ENCODE results near the gene PTRH2. TPM values are rescaled to one million over a fixed set of nuclear protein-coding genes. Genes with fewer than 3 reads are reported as not detected.

PTRH2 gene
- total RNA-seq, 1 experiment from 2014 or later, result 40.8 TPM

GRCh38 chr17:59693582-59693981, 13.6 kb downstream of the PTRH2 start:
- Histone ChIP-seq H2BK5ac (ENCODE audit: insufficient read length, low read length) (no peak overlapping the region), H2AK5ac (ENCODE audit: insufficient read length, low read length) (no peak overlapping the region), H4K91ac (ENCODE audit: insufficient read length, low read depth, low read length) (no peak overlapping the region), H2BK12ac (ENCODE audit: insufficient read length, low read depth, low read length) (no peak overlapping the region), H3T11ph (ENCODE audit: low read length) (no peak overlapping the region), H3K4me1 (ENCODE audit: insufficient read depth, low read length) (no peaks in the 10 kb centered on the region), H3K9me3 (ENCODE audit: control insufficient read depth, low read depth, low read length) (no peaks in the 10 kb centered on the region), H4K8ac (replicated peaks; ENCODE audit: insufficient read length, low read depth, low read length) (no peak overlapping the region), H3K18ac (ENCODE audit: insufficient read length, low read depth, low read length) (no peak overlapping the region), H2BK20ac (ENCODE audit: low read depth, low read length, poor library complexity, severe bottlenecking) (no peak overlapping the region), H3K14ac (ENCODE audit: insufficient read depth, low read length) (no peak overlapping the region), H4K20me1 (ENCODE audit: control insufficient read depth, insufficient read depth, insufficient read length) (no peaks in the 10 kb centered on the region), H3K27ac (ENCODE audit: insufficient read length, low read depth, low read length) (no peak overlapping the region), H3K27me3 (ENCODE audit: insufficient read depth, low read length) (no peaks in the 10 kb centered on the region), H3K23me2 (ENCODE audit: insufficient read length, low read depth, low read length, poor library complexity, severe bottlenecking) (no peaks in the 10 kb centered on the region), H4K5ac (ENCODE audit: insufficient read length, low read depth, low read length) (no peak overlapping the region), H3K79me2 (ENCODE audit: insufficient read depth, low read length) (no peaks in the 10 kb centered on the region; the same call in 1 of the 2 replicates), H3K9ac (ENCODE audit: extremely low read depth, insufficient read length, low read length) (no peak overlapping the region), H2AFZ (ENCODE audit: low read length) (no peak overlapping the region), H2BK15ac (ENCODE audit: low read depth, low read length) (no peak overlapping the region), H3K56ac (ENCODE audit: insufficient read length, low read depth, low read length) (no peak overlapping the region), H3K23ac (ENCODE audit: insufficient read length, low read depth, low read length) (no peak overlapping the region), H3K79me1 (ENCODE audit: insufficient read depth, low read depth, low read length, poor library complexity, severe bottlenecking) (peaks cover 3% of the 10 kb centered on the region), H3K4me2 (ENCODE audit: insufficient read depth, insufficient read length, low read length) (no peak overlapping the region), H3K4ac (ENCODE audit: low read depth, low read length) (no peak overlapping the region), H2BK120ac (ENCODE audit: low read depth, low read length, poor library complexity, severe bottlenecking) (no peak overlapping the region)
- H3K9me3 Mint-ChIP-seq, result no peaks in the 10 kb centered on the region
- H3K4me3 Mint-ChIP-seq, result no peak overlapping the region
- TF ChIP-seq CTCF (conservative IDR thresholded peaks at IDR 0.05), result no peak
- no peaks in the 10 kb centered on the region for H3K27me3 Mint-ChIP-seq (ENCODE audit: low read depth)
- peak overlapping the region in 1 of 3 experiments; percentile 91; a peak in 3 of 7 replicates for H3K27ac Mint-ChIP-seq
- peaks cover 24 to 88% (median 73%) of the 10 kb centered on the region in 3 experiments; a peak in 6 of 7 replicates for H3K36me3 Mint-ChIP-seq (ENCODE audit: insufficient read depth in 1 of 3, low read depth in 3 of 3)
- no peak for DNase-seq
- H3K4me1 Mint-ChIP-seq, result no peaks in the 10 kb centered on the region
- WGBS (ENCODE audit: extremely low coverage, insufficient read length, low lambda C conversion rate), result no CpG with 5 or more reads among the region's 7 CpGs
